ENCODE measurements around the gene KRT16. TPM values are rescaled to one million over a fixed set of nuclear protein-coding genes. Genes with fewer than 3 reads are reported as not detected.
"Not testable (repeated sequence)": the region's sequence is repeated elsewhere in the genome, so short reads cannot be mapped to it uniquely, and the experiment has no call there.

KRT16 gene
- total RNA-seq, 1 experiment from 2014 or later, result not detected

DNA sequence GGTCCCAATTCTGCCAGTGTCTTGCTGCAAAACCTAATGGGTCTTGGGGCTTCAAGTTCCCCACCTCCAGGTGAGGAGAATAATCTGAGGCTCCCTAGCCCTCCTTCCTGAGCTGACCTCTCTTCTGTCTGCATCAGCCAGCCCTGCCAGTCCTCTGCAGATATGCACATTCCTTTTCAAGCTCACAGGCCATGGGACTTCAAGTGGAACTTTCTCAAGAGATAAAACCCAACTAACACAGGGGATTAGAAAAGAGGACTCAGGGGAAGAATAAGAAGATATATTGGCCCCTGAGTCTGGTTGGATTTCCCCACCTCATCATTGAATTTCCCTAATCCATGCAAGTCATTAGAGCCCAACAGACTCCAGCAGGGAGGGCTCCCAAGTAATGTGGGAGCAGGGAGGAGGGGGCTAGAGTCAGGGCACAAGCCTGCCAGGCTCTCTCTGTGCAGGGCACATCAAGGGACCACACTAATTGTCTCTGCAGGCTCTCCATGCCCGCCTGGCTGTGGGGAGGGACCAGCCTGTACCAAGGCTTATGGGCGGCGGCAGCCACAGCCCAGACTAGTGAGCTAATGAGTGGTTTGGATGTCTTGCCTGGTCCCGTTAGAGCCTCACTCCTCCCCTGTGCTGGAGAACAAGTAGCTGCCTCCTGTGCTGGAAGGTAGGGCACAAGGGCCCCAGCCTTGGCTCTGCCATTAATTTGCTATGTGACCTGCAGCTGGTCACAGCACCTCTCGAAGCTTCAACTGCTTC lies 27.1 kb downstream of the KRT16 start:
- Histone ChIP-seq H3K4me1 (ENCODE audit: insufficient read depth, low read length, poor library complexity, severe bottlenecking) (no peaks in the 10 kb centered on the region), H3K27ac (ENCODE audit: low read depth, low read length, poor library complexity, severe bottlenecking) (no peak overlapping the region), H3K36me3 (ENCODE audit: insufficient read depth, low read length, poor library complexity, severe bottlenecking) (no peaks in the 10 kb centered on the region), H3K9me3 (ENCODE audit: low read depth, low read length, poor library complexity, severe bottlenecking) (no peaks in the 10 kb centered on the region), H3K4me3 (ENCODE audit: low read depth, low read length, poor library complexity, severe bottlenecking) (no peak overlapping the region), H3K27me3 (replicated peaks; ENCODE audit: insufficient read depth, low read depth, low read length, poor library complexity) (no peaks in the 10 kb centered on the region)
- intact Hi-C loops (cut with micrococcal nuclease; ENCODE audit: unreplicated experiment), result no loop called here
- ChIA-PET CTCF (interaction anchor here (1.1 kb wide), 1 partner anchor 37 kb away, joined by 3 read pairs; no protein-coding TSS in a partner anchor), POLR2A (ENCODE audit: low non-redundant PET) (no interaction called here)
- TF ChIP-seq EZH2 (IDR thresholded peaks at IDR 0.05; ENCODE audit: borderline replicate concordance, low read depth, low read length, poor library complexity, severe bottlenecking), result no peak
- TF ChIP-seq, protein P1, sequence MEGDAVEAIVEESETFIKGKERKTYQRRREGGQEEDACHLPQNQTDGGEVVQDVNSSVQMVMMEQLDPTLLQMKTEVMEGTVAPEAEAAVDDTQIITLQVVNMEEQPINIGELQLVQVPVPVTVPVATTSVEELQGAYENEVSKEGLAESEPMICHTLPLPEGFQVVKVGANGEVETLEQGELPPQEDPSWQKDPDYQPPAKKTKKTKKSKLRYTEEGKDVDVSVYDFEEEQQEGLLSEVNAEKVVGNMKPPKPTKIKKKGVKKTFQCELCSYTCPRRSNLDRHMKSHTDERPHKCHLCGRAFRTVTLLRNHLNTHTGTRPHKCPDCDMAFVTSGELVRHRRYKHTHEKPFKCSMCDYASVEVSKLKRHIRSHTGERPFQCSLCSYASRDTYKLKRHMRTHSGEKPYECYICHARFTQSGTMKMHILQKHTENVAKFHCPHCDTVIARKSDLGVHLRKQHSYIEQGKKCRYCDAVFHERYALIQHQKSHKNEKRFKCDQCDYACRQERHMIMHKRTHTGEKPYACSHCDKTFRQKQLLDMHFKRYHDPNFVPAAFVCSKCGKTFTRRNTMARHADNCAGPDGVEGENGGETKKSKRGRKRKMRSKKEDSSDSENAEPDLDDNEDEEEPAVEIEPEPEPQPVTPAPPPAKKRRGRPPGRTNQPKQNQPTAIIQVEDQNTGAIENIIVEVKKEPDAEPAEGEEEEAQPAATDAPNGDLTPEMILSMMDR (conservative IDR thresholded peaks at IDR 0.05; ENCODE audit: low read depth, low read length), result no peak
- no TSS peak for BruUV-seq (replicated peaks)
- no peak for DNase-seq (ENCODE audit: low spot score)

DNA sequence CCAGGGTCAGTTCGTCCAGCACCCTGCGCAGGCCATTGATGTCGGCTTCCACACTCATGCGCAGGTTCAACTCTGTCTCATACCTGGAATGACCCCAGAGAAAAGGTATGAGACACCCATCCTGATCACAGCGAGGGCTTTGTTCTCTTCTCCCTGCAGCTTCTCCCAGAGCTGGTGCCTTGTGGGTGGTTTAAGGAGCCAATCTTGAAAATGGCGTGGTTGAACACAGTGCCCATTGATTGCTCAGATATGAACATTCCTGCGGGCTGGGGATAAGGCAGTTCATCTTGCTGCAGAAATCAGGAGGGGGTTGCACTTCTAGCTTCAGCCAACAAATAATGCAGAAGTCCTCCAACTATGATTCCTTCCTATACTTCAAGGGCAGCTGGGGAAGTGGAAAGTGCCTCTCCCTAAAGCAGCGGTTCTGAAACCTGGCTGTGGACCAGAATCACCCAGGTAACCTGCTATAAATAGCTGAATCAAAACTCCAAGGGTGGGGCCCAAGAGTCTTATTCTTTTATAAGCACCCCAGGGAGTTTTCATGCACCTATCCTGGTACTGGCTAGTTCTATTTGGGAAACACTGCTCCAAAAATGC lies 28.1 kb downstream of the KRT16 start:
- CTCF ChIA-PET, result interaction anchor here (1.1 kb wide), 1 partner anchor 36 kb away, joined by 3 read pairs; no protein-coding TSS in a partner anchor
- H3K27me3 ChIP-seq (replicated peaks; ENCODE audit: insufficient read depth, low read depth, low read length, poor library complexity); H3K36me3 ChIP-seq (ENCODE audit: insufficient read depth, low read length, poor library complexity, severe bottlenecking); POLR2A ChIA-PET (ENCODE audit: low non-redundant PET); H3K4me1 ChIP-seq (ENCODE audit: insufficient read depth, low read length, poor library complexity, severe bottlenecking); H3K27ac ChIP-seq (ENCODE audit: low read depth, low read length, poor library complexity, severe bottlenecking); DNase-seq (ENCODE audit: low spot score); BruUV-seq (replicated peaks); H3K4me3 ChIP-seq (ENCODE audit: low read depth, low read length, poor library complexity, severe bottlenecking); H3K9me3 ChIP-seq (ENCODE audit: low read depth, low read length, poor library complexity, severe bottlenecking); intact Hi-C loops (cut with micrococcal nuclease; ENCODE audit: unreplicated experiment): not testable (repeated sequence)

DNA sequence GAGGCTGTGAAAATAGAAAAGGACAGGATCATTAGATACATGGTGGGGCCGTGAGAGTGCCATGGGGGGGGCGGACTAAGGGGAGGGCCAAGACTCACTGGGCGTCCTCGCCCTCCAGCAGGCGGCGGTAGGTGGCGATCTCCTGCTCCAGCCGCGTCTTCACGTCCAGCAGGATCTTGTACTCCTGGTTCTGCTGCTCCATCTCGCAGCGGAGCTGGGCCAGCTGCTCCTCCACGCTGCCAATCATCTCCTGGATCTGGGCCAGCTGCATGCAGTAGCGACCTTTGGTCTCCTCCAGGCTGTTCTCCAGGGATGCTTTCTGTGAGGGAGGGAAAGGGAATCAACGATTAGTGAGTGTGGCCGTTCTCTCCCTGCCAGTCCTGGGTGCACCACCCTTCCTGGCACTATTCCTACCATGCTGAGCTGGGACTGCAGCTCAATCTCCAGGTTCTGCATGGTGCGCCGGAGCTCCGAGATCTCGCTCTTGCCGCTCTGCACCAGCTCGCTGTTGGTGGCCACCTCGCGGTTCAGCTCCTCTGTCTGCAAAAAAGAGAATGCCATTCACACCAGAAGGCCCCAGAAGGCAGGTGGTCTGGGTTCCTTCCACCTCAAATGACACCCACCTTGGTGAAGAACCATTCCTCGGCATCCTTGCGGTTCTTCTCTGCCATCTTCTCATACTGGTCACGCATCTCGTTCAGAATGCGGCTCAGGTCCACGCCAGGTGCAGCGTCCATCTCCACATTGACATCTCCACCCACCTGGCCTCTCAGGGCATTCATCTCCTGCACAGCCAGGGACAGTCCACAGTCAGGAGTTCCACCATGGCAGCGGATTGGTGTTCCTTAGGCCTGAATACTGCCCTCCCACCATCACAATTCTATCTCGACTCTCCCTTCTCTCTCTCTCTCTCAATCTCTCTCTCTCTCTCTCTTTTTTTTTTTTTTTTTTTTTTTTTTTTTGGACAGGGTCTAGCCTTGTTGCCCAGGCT lies 29.1 kb downstream of the KRT16 start:
- intact Hi-C loops (cut with micrococcal nuclease; ENCODE audit: unreplicated experiment), result no loop called here
- DNase-seq (ENCODE audit: low spot score), result no peak
- Histone ChIP-seq H3K36me3 (ENCODE audit: insufficient read depth, low read length, poor library complexity, severe bottlenecking) (no peaks in the 10 kb centered on the region), H3K4me1 (ENCODE audit: insufficient read depth, low read length, poor library complexity, severe bottlenecking) (no peaks in the 10 kb centered on the region), H3K27me3 (replicated peaks; ENCODE audit: insufficient read depth, low read depth, low read length, poor library complexity) (no peaks in the 10 kb centered on the region), H3K4me3 (ENCODE audit: low read depth, low read length, poor library complexity, severe bottlenecking) (no peak overlapping the region), H3K9me3 (ENCODE audit: low read depth, low read length, poor library complexity, severe bottlenecking) (no peaks in the 10 kb centered on the region), H3K27ac (ENCODE audit: low read depth, low read length, poor library complexity, severe bottlenecking) (no peak overlapping the region)
- no peak for TF ChIP-seq EZH2 (IDR thresholded peaks at IDR 0.05; ENCODE audit: borderline replicate concordance, low read depth, low read length, poor library complexity, severe bottlenecking)
- TF ChIP-seq, protein P1 (conservative IDR thresholded peaks at IDR 0.05; ENCODE audit: low read depth, low read length), result no peak
- BruUV-seq (replicated peaks), result no TSS peak
- CTCF ChIA-PET, result no interaction called here
- POLR2A ChIA-PET (ENCODE audit: low non-redundant PET), result no interaction called here

DNA sequence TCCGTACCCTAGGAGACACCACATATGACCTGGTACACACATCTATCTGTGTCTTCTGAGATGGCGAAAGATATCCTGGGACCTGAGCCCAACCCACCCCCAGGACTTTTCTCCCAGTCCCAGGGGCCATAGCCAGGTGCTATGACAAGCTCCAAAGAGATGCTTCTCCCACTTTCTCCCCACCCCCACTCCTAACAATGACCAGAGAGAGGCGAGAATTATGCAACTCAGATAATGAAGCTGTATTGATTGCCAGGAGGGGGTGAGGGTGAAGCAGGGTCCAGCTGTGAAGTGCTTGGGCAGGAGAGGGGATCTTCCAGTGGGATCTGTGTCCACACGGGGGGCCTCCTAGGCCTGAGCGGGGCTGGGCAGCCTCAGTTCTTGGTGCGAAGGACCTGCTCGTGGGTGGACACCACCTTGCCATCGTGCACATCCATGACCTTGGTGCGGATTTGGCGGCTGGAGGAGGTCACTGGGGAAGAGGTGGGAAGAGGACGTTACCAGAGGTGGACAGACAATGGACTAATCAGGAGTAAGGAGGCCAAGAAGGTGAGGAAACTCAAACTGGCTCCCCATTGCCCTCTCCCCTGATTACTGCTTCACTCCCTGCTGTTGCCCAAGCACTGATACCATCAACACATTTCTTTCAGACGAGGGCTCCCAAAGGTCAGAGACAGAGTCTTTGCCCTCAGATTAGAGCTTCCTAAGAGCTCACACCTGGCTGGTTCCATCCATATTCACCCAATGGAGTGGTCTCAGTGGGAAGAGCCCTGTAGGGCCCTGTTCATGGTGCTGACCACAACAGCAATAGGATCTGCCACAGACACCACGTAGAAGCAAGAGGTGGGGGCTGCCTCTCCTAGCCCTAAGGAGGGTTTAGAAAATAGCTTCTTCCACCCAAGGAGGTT lies 30.3 kb downstream of the KRT16 start:
- intact Hi-C loops (cut with micrococcal nuclease; ENCODE audit: unreplicated experiment); H3K9me3 ChIP-seq (ENCODE audit: low read depth, low read length, poor library complexity, severe bottlenecking); H3K27me3 ChIP-seq (replicated peaks; ENCODE audit: insufficient read depth, low read depth, low read length, poor library complexity); H3K4me1 ChIP-seq (ENCODE audit: insufficient read depth, low read length, poor library complexity, severe bottlenecking); CTCF ChIA-PET; H3K36me3 ChIP-seq (ENCODE audit: insufficient read depth, low read length, poor library complexity, severe bottlenecking); POLR2A ChIA-PET (ENCODE audit: low non-redundant PET); DNase-seq (ENCODE audit: low spot score); BruUV-seq (replicated peaks); H3K27ac ChIP-seq (ENCODE audit: low read depth, low read length, poor library complexity, severe bottlenecking); H3K4me3 ChIP-seq (ENCODE audit: low read depth, low read length, poor library complexity, severe bottlenecking): not testable (repeated sequence)
